OCI-LY3 (cell line): ENCODE data around the gene RNF217.

Experiments used
- EZH2phosphoT487 ChIP-seq: fragments of 200-600 bp; shearing (Covaris generic); IDR thresholded peaks from 2 replicates; pipeline ENCODE4 v1.6.1; 2018; ENCODE audit warnings: antibody characterized with exemption, mixed run types, low read depth
- TF ChIP-seq, protein P1 (sequence below): fragments of 200-600, 300-600 bp; sonication (generic); IDR thresholded peaks from 2 replicates; pipeline ENCODE4 v1.5.1; 2014; ENCODE audit warnings: antibody characterized with exemption, low read length, low read depth

DNA sequence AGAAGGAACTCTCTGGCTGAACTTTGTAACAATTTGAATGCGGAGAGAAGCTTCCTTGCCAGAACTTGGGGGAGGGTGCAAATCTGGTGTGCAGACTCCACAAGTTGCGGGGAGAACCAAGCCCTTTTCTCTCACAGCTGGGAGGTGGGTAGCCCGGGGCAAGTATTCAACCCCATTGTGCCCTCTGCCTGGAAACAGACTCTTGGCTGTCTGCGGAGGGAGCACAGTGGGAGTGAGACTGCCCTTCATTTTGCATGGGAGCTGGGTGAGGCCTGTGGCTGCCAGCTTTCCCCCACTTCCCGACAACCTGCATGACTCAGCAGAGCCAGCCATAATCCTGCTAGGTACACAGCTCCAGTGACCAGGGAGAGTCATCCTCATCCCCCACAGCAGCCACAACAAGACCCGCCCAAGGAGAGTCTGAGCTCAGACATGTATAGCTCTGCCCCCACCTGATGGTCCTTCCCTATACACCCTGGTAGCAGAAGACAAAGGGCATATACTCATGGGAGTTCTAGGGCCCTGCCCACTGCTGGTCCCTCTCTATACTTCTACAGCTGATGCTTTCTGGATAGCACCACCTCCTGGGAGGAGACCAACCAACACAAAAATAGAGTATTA is 161.9 kb downstream of the RNF217 start:
- TF ChIP-seq, protein P1, sequence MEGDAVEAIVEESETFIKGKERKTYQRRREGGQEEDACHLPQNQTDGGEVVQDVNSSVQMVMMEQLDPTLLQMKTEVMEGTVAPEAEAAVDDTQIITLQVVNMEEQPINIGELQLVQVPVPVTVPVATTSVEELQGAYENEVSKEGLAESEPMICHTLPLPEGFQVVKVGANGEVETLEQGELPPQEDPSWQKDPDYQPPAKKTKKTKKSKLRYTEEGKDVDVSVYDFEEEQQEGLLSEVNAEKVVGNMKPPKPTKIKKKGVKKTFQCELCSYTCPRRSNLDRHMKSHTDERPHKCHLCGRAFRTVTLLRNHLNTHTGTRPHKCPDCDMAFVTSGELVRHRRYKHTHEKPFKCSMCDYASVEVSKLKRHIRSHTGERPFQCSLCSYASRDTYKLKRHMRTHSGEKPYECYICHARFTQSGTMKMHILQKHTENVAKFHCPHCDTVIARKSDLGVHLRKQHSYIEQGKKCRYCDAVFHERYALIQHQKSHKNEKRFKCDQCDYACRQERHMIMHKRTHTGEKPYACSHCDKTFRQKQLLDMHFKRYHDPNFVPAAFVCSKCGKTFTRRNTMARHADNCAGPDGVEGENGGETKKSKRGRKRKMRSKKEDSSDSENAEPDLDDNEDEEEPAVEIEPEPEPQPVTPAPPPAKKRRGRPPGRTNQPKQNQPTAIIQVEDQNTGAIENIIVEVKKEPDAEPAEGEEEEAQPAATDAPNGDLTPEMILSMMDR, result no peak
- TF ChIP-seq EZH2phosphoT487, result no peak
